ENCODE data around the gene PIAS2.

- TF ChIP-seq SUZ12 (IDR thresholded peaks at IDR 0.05; ENCODE audit: extremely low read depth, insufficient read depth, insufficient read length) (no peak), YY1 (IDR thresholded peaks at IDR 0.05; ENCODE audit: insufficient read depth, insufficient read length) (no peak), ZNF274 (IDR thresholded peaks at IDR 0.05; ENCODE audit: low read depth, low read length) (no peak)
Measured at GRCh38 chr18:46771141-46771540, 146.2 kb downstream of the PIAS2 start.

Data from NT2/D1 (cell line).